Vagina (tissue), 2 donors: ENCODE results near the gene TEX35.

Source experiments
- CTCF ChIP-seq, 3 experiments: fragments of 450-650 bp in 2 of 3; fragments of 200-600 bp in 1 of 3; sonication (generic) in 1 of 3; IDR thresholded peaks; one replicate each; pipeline ENCODE4 v1.5.1; 2017 to 2019; ENCODE audit warnings: antibody characterized with exemption in 3 of 3, mild to moderate bottlenecking in 2 of 3, moderate library complexity in 2 of 3
- POLR2A ChIP-seq, 2 donors: fragments of 450-650 bp; IDR thresholded peaks; one replicate each; pipeline ENCODE4 v1.6.1; 2017; ENCODE audit warnings: antibody characterized with exemption in 2 of 2, mild to moderate bottlenecking in 2 of 2, moderate library complexity in 2 of 2
- POLR2AphosphoS5 ChIP-seq, 2 donors: sonication (generic); formaldehyde crosslinking; IDR thresholded peaks; one replicate each; pipeline ENCODE4 v1.9.0; 2017; ENCODE audit warnings: antibody characterized with exemption in 2 of 2, mild to moderate bottlenecking in 2 of 2, low read depth in 1 of 2; ENCODE audit not compliant: insufficient read depth in 1 of 2

GRCh38 chr1:178489399-178489798 lies 23.5 kb upstream of the TEX35 start:
- TF ChIP-seq POLR2AphosphoS5 (IDR thresholded peaks at IDR 0.05; ENCODE audit: insufficient read depth in 1 of 2, low read depth in 1 of 2) (no peak), CTCF (IDR thresholded peaks at IDR 0.05) (no peak), POLR2A (IDR thresholded peaks at IDR 0.05) (no peak)
